Activated CD4-positive, alpha-beta memory T cell treated with anti-CD3 and anti-CD28 coated beads for 36 hours (primary cell): ENCODE results near the gene BTG3. TPM values are rescaled to one million over a fixed set of nuclear protein-coding genes. Genes with fewer than 3 reads are reported as not detected.

Experiments
- CTCF ChIA-PET: fragments of 350-600 bp; sonication (Branson Sonifier 250); formaldehyde crosslinking; loops from one replicate; lab custom pipeline; 2021; ENCODE audit warnings: antibody characterized with exemption, inconsistent platforms; lab: Charles Lee
- POLR2A ChIA-PET: fragments of 350-600 bp; sonication (Branson Sonifier 250); formaldehyde crosslinking; loops from one replicate; lab custom pipeline; 2021; ENCODE audit warnings: antibody characterized with exemption; lab: Charles Lee
- DNase-seq: peaks from one replicate; pipeline ENCODE4 v3.0.0-alpha.2; 2020
- H3K27ac Mint-ChIP-seq: one replicate; pipeline ENCODE4 v1.8.0; 2021; ENCODE audit warnings: mixed read lengths
- H3K27me3 Mint-ChIP-seq: one replicate; pipeline ENCODE4 v1.8.0; 2021; ENCODE audit warnings: mixed read lengths
- H3K36me3 Mint-ChIP-seq: one replicate; pipeline ENCODE4 v1.8.0; 2021; ENCODE audit warnings: mixed read lengths
- H3K4me1 Mint-ChIP-seq: one replicate; pipeline ENCODE4 v1.8.0; 2021; ENCODE audit warnings: low read depth, mixed read lengths
- H3K4me3 Mint-ChIP-seq: one replicate; pipeline ENCODE4 v1.8.0; 2021; ENCODE audit warnings: mild to moderate bottlenecking, mixed read lengths
- H3K9me3 Mint-ChIP-seq: one replicate; pipeline ENCODE4 v1.8.0; 2021; ENCODE audit warnings: mixed read lengths
- intact Hi-C: fragments of 100-400 bp; cut with micrococcal nuclease; formaldehyde crosslinking; loops from one replicate; pipeline ENCODE4 v1.15.1; 2023
- total RNA-seq, 2 experiments: library from RNA; stranded (reverse); gene quantifications; one replicate each; pipeline ENCODE4 v1.2.3, GENCODE V29; 2021

BTG3 gene
- total RNA-seq, 2 experiments from 2014 or later, result 43.4 to 44.1 TPM

GRCh38 chr21:17616831-17617230, 4.1 kb upstream of the BTG3 start:
- no peak overlapping the region for H3K4me3 Mint-ChIP-seq
- H3K27me3 Mint-ChIP-seq, result no peaks in the 10 kb centered on the region
- intact Hi-C loops, result loop anchor here (1.0 kb wide), 1 partner anchor 159 kb away; no protein-coding TSS in a partner anchor
- POLR2A ChIA-PET, result no interaction called here
- DNase-seq, result no peak
- no peaks in the 10 kb centered on the region for H3K36me3 Mint-ChIP-seq
- no peak overlapping the region for H3K27ac Mint-ChIP-seq
- H3K4me1 Mint-ChIP-seq, result peaks cover 4% of the 10 kb centered on the region
- CTCF ChIA-PET, result interaction anchor here (0.6 kb wide), 1 partner anchor 105 kb away, joined by 3 read pairs; no protein-coding TSS in a partner anchor
- H3K9me3 Mint-ChIP-seq, result no peaks in the 10 kb centered on the region

GRCh38 chr21:17613242-17613676, 558 bp upstream of the BTG3 start:
- peaks cover 17% of the 10 kb centered on the region for H3K36me3 Mint-ChIP-seq
- peaks cover 22% of the 10 kb centered on the region for H3K4me1 Mint-ChIP-seq
- ChIA-PET POLR2A (no interaction called here), CTCF (no interaction called here)
- intact Hi-C loops, result loop anchor here (5.0 kb wide), 2 partner anchors 126 to 1881 kb away; no protein-coding TSS in a partner anchor
- H3K27me3 Mint-ChIP-seq, result no peaks in the 10 kb centered on the region
- DNase-seq, result peak; percentile 15
- H3K27ac Mint-ChIP-seq, result peak overlapping the region; percentile 60
- H3K4me3 Mint-ChIP-seq, result peak overlapping the region; percentile 75
- no peaks in the 10 kb centered on the region for H3K9me3 Mint-ChIP-seq

- DNase-seq, result peak; percentile 41
- no peaks in the 10 kb centered on the region for H3K27me3 Mint-ChIP-seq
Measured at GRCh38 chr21:17612023-17612564, 607 bp downstream of the BTG3 start.

GRCh38 chr21:17611414-17612022, 1.2 kb downstream of the BTG3 start:
- Mint-ChIP-seq H3K4me3 (peak overlapping the region; percentile 95), H3K36me3 (peaks cover 29% of the 10 kb centered on the region), H3K27me3 (no peaks in the 10 kb centered on the region), H3K27ac (peak overlapping the region; percentile 95), H3K4me1 (peaks cover 30% of the 10 kb centered on the region), H3K9me3 (no peaks in the 10 kb centered on the region)
- DNase-seq, result peak; percentile 89
- CTCF ChIA-PET, result no interaction called here
- intact Hi-C loops, result loop anchor here (1.0 to 5.0 kb wide), 7 partner anchors 15 to 1879 kb away; partner anchors contain the start of gene CXADR
- POLR2A ChIA-PET, result interaction anchor here (0.6 to 1.8 kb wide), 3 partner anchors 25 to 242 kb away, joined by 3 to 6 read pairs (median 3); no protein-coding TSS in a partner anchor

More at GRCh38 chr21:17612023-17612564, 607 bp downstream of the BTG3 start:
- Mint-ChIP-seq H3K9me3 (no peaks in the 10 kb centered on the region), H3K36me3 (peaks cover 28% of the 10 kb centered on the region), H3K4me3 (peak overlapping the region; percentile 95), H3K4me1 (peaks cover 30% of the 10 kb centered on the region), H3K27ac (peak overlapping the region; percentile 95)
- ChIA-PET CTCF (no interaction called here), POLR2A (interaction anchor here (0.7 to 1.8 kb wide), 2 partner anchors 206 to 242 kb away, joined by 3 to 6 read pairs; no protein-coding TSS in a partner anchor)
- intact Hi-C loops, result loop anchor here (1.0 to 5.0 kb wide), 3 partner anchors 125 to 1880 kb away; no protein-coding TSS in a partner anchor

- Mint-ChIP-seq H3K27ac (peak overlapping the region; percentile 95), H3K27me3 (no peaks in the 10 kb centered on the region), H3K9me3 (no peaks in the 10 kb centered on the region), H3K4me3 (peak overlapping the region; percentile 95), H3K36me3 (peaks cover 29% of the 10 kb centered on the region), H3K4me1 (peaks cover 30% of the 10 kb centered on the region)
- intact Hi-C loops, result loop anchor here (1.0 to 5.0 kb wide), 6 partner anchors 14 to 1879 kb away; partner anchors contain the start of gene CXADR
- DNase-seq, result no peak
- ChIA-PET CTCF (no interaction called here), POLR2A (interaction anchor here (0.6 to 1.8 kb wide), 2 partner anchors 26 to 207 kb away, joined by 3 to 6 read pairs; no protein-coding TSS in a partner anchor)
Measured at GRCh38 chr21:17610911-17611310, 1.8 kb downstream of the BTG3 start.

GRCh38 chr21:17609681-17610080, 3.0 kb downstream of the BTG3 start:
- DNase-seq, result no peak
- ChIA-PET CTCF (interaction anchor here (0.6 to 1.8 kb wide), 5 partner anchors 9 to 222 kb away, joined by 3 to 6 read pairs (median 4); no protein-coding TSS in a partner anchor), POLR2A (no interaction called here)
- peaks cover 33% of the 10 kb centered on the region for H3K36me3 Mint-ChIP-seq
- intact Hi-C loops, result loop anchor here (2.0 to 5.0 kb wide), 4 partner anchors 13 to 1877 kb away; no protein-coding TSS in a partner anchor
- peaks cover 30% of the 10 kb centered on the region for H3K4me1 Mint-ChIP-seq
- no peaks in the 10 kb centered on the region for H3K9me3 Mint-ChIP-seq
- H3K4me3 Mint-ChIP-seq, result no peak overlapping the region
- no peaks in the 10 kb centered on the region for H3K27me3 Mint-ChIP-seq
- H3K27ac Mint-ChIP-seq, result no peak overlapping the region

- ChIA-PET POLR2A (no interaction called here), CTCF (interaction anchor here (0.6 kb wide), 1 partner anchor 22 kb away, joined by 3 read pairs; no protein-coding TSS in a partner anchor)
- H3K27me3 Mint-ChIP-seq, result no peaks in the 10 kb centered on the region
- H3K9me3 Mint-ChIP-seq, result no peaks in the 10 kb centered on the region
- intact Hi-C loops, result no loop called here
- H3K4me3 Mint-ChIP-seq, result no peak overlapping the region
- no peak overlapping the region for H3K27ac Mint-ChIP-seq
- H3K4me1 Mint-ChIP-seq, result peaks cover 35% of the 10 kb centered on the region
- no peak for DNase-seq
- peaks cover 50% of the 10 kb centered on the region for H3K36me3 Mint-ChIP-seq
Measured at GRCh38 chr21:17607684-17608083, 5.0 kb downstream of the BTG3 start.

GRCh38 chr21:17602874-17603273, 9.8 kb downstream of the BTG3 start:
- no peak overlapping the region for H3K4me3 Mint-ChIP-seq

GRCh38 chr21:17598437-17598836, 14.3 kb downstream of the BTG3 start:
- ChIA-PET CTCF (interaction anchor here (0.6 to 1.2 kb wide), 3 partner anchors 103 to 546 kb away, joined by 3 to 4 read pairs (median 3); no protein-coding TSS in a partner anchor), POLR2A (no interaction called here)
- Mint-ChIP-seq H3K4me1 (peaks cover 10% of the 10 kb centered on the region), H3K27me3 (no peaks in the 10 kb centered on the region), H3K9me3 (no peaks in the 10 kb centered on the region), H3K4me3 (no peak overlapping the region), H3K27ac (no peak overlapping the region), H3K36me3 (peaks cover 56% of the 10 kb centered on the region)
- no peak for DNase-seq
- intact Hi-C loops, result no loop called here

More at GRCh38 chr21:17602874-17603273, 9.8 kb downstream of the BTG3 start:
- no peaks in the 10 kb centered on the region for H3K27me3 Mint-ChIP-seq
- no peak overlapping the region for H3K27ac Mint-ChIP-seq
- H3K9me3 Mint-ChIP-seq, result no peaks in the 10 kb centered on the region
- ChIA-PET CTCF (interaction anchor here (0.7 kb wide), 1 partner anchor 17 kb away, joined by 4 read pairs; no protein-coding TSS in a partner anchor), POLR2A (no interaction called here)
- peaks cover 57% of the 10 kb centered on the region for H3K36me3 Mint-ChIP-seq
- peaks cover 19% of the 10 kb centered on the region for H3K4me1 Mint-ChIP-seq
- no peak for DNase-seq
- intact Hi-C loops, result no loop called here

GRCh38 chr21:17597680-17598079, 15.0 kb downstream of the BTG3 start:
- Mint-ChIP-seq H3K4me1 (peaks cover 6% of the 10 kb centered on the region), H3K4me3 (no peak overlapping the region), H3K36me3 (peaks cover 54% of the 10 kb centered on the region), H3K9me3 (no peaks in the 10 kb centered on the region), H3K27me3 (no peaks in the 10 kb centered on the region), H3K27ac (no peak overlapping the region)
- DNase-seq, result no peak
- POLR2A ChIA-PET, result no interaction called here
- CTCF ChIA-PET, result interaction anchor here (0.6 kb wide), 1 partner anchor 102 kb away, joined by 4 read pairs; no protein-coding TSS in a partner anchor
- intact Hi-C loops, result loop anchor here (2.0 kb wide), 1 partner anchor 13 kb away; no protein-coding TSS in a partner anchor

- no peak overlapping the region for H3K4me3 Mint-ChIP-seq
- CTCF ChIA-PET, result no interaction called here
Measured at GRCh38 chr21:17590430-17590829, 22.3 kb downstream of the BTG3 start.

More at GRCh38 chr21:17590430-17590829, 22.3 kb downstream of the BTG3 start:
- Mint-ChIP-seq H3K27ac (no peak overlapping the region), H3K36me3 (peaks cover 21% of the 10 kb centered on the region), H3K4me1 (no peaks in the 10 kb centered on the region), H3K9me3 (no peaks in the 10 kb centered on the region), H3K27me3 (peaks cover 1% of the 10 kb centered on the region)
- intact Hi-C loops, result loop anchor here (5.0 kb wide), 1 partner anchor 78 kb away; the partner anchor contains the start of gene CXADR
- DNase-seq, result no peak
- POLR2A ChIA-PET, result no interaction called here
